Tibial artery (tissue), 4 donors: ENCODE data around the gene GRN.

ENCODE experiments used
- DNase-seq, 2 donors: peaks; one replicate each; pipeline ENCODE4 v3.0.0-alpha.2; 2019
- H3K27ac ChIP-seq, 2 donors: fragments of 200-600 bp; sonication (generic) in 1 of 2; 1 replicate in 1 of 2; 2 replicates in 1 of 2; pipeline ENCODE4 v1.5.1; 2018 to 2019; ENCODE audit warnings: mild to moderate bottlenecking in 1 of 2
- H3K27me3 ChIP-seq, 2 donors: fragments of 200-600 bp; sonication (generic) in 1 of 2; one replicate each; pipeline versions ENCODE4 v1.5.1 to v1.6.0; 2016 to 2019
- H3K36me3 ChIP-seq, 3 donors: fragments of 200-600 bp; sonication (generic) in 2 of 3; one replicate each; pipeline ENCODE4 v1.5.1; 2016 to 2019; ENCODE audit warnings: mild to moderate bottlenecking in 2 of 3
- H3K4me1 ChIP-seq, 4 donors: fragments of 200-600 bp; sonication (generic) in 2 of 4; 1 replicate in 3 of 4; 2 replicates in 1 of 4; pipeline ENCODE4 v1.5.1; 2016 to 2019
- H3K4me3 ChIP-seq, 2 donors: fragments of 200-600 bp; sonication (generic) in 1 of 2; 1 replicate in 1 of 2; 2 replicates in 1 of 2; pipeline ENCODE4 v1.5.1; 2018 to 2019; ENCODE audit warnings: mild to moderate bottlenecking in 2 of 2
- H3K9me3 ChIP-seq, 3 donors: fragments of 200-600 bp; sonication (generic) in 1 of 3; one replicate each; pipeline ENCODE4 v1.5.1; 2016 to 2019
- CTCF ChIP-seq, 2 experiments: fragments of 200-600 bp in 1 of 2; fragments of 450-650 bp in 1 of 2; IDR thresholded peaks; one replicate each; pipeline ENCODE4 v1.5.1; 2017 to 2019; ENCODE audit warnings: antibody characterized with exemption in 2 of 2, mild to moderate bottlenecking in 1 of 2, moderate library complexity in 1 of 2
- intact Hi-C: fragments of 100-400 bp; cut with DNase I; formaldehyde crosslinking; loops from one replicate; pipeline ENCODE4 v1.15.0; 2023; ENCODE audit warnings: low total_unique reads

The GRN gene

GRCh38 chr17:44331249-44331760, 13.8 kb upstream of the GRN start:
- no peak overlapping the region for H3K27ac ChIP-seq
- intact Hi-C loops: loop anchor here (2.0 kb wide), 1 partner anchor 121 kb away; no protein-coding TSS in a partner anchor
- peak in 1 of 2 donors; percentile 80 for DNase-seq

GRCh38 chr17:44333371-44333770, 11.7 kb upstream of the GRN start:
- peaks cover 0 to 4% (median 0%) of the 10 kb centered on the region in 4 donors for H3K4me1 ChIP-seq
- intact Hi-C loops: no loop called here
- DNase-seq: peak in 1 of 2 donors; percentile 45
- peaks cover 0 to 23% of the 10 kb centered on the region in 2 donors for H3K27me3 ChIP-seq
- H3K4me3 ChIP-seq: no peak overlapping the region
- H3K36me3 ChIP-seq: no peaks in the 10 kb centered on the region
- TF ChIP-seq CTCF (IDR thresholded peaks at IDR 0.05): no peak
- no peak overlapping the region for H3K27ac ChIP-seq
- H3K9me3 ChIP-seq: no peaks in the 10 kb centered on the region

More at GRCh38 chr17:44331249-44331760, 13.8 kb upstream of the GRN start:
- Histone ChIP-seq H3K4me1 (peaks cover 0 to 9% (median 2%) of the 10 kb centered on the region in 4 donors), H3K4me3 (no peak overlapping the region), H3K36me3 (no peaks in the 10 kb centered on the region), H3K9me3 (no peaks in the 10 kb centered on the region), H3K27me3 (peaks cover 0 to 6% of the 10 kb centered on the region in 2 donors)
- peak; percentile 78 to 79 for TF ChIP-seq CTCF (IDR thresholded peaks at IDR 0.05)

GRCh38 chr17:44334315-44334714, 10.8 kb upstream of the GRN start:
- H3K27me3 ChIP-seq: peaks cover 0 to 29% of the 10 kb centered on the region in 2 donors
- peaks cover 0 to 4% (median 0%) of the 10 kb centered on the region in 4 donors for H3K4me1 ChIP-seq
- no peak overlapping the region for H3K27ac ChIP-seq
- H3K4me3 ChIP-seq: no peak overlapping the region
- no peak for TF ChIP-seq CTCF (IDR thresholded peaks at IDR 0.05)
- intact Hi-C loops: no loop called here
- H3K36me3 ChIP-seq: no peaks in the 10 kb centered on the region
- no peaks in the 10 kb centered on the region for H3K9me3 ChIP-seq
- no peak for DNase-seq

- Histone ChIP-seq H3K27ac (no peak overlapping the region), H3K4me1 (peaks cover 0 to 4% (median 0%) of the 10 kb centered on the region in 4 donors), H3K4me3 (no peak overlapping the region), H3K36me3 (no peaks in the 10 kb centered on the region), H3K9me3 (no peaks in the 10 kb centered on the region), H3K27me3 (peaks cover 0 to 29% of the 10 kb centered on the region in 2 donors)
- no peak for DNase-seq
- TF ChIP-seq CTCF (IDR thresholded peaks at IDR 0.05): no peak
- intact Hi-C loops: no loop called here
These were observed 10.4 kb upstream of the GRN start for GRCh38 chr17:44334727-44335126.

- no peaks in the 10 kb centered on the region for H3K9me3 ChIP-seq
- H3K4me3 ChIP-seq: no peak overlapping the region
- TF ChIP-seq CTCF (IDR thresholded peaks at IDR 0.05): no peak
- peaks cover 0 to 29% of the 10 kb centered on the region in 2 donors for H3K27me3 ChIP-seq
- no peaks in the 10 kb centered on the region for H3K36me3 ChIP-seq
- no peak overlapping the region for H3K27ac ChIP-seq
- no peak for DNase-seq
- H3K4me1 ChIP-seq: peaks cover 0 to 4% (median 0%) of the 10 kb centered on the region in 4 donors
- intact Hi-C loops: no loop called here
These were observed 9.5 kb upstream of the GRN start for GRCh38 chr17:44335564-44335963.
